Lower leg skin (tissue), 3 donors: ENCODE measurements around the gene MYO3B.

Experiments used
- POLR2A ChIP-seq, 2 donors: fragments of 450-650 bp; IDR thresholded peaks; one replicate each; pipeline ENCODE4 v1.6.1; 2016 to 2017; ENCODE audit warnings: antibody characterized with exemption in 2 of 2, mild to moderate bottlenecking in 1 of 2, moderate library complexity in 1 of 2
- TF ChIP-seq, protein P1 (sequence below), 3 donors: fragments of 450-650 bp; IDR thresholded peaks; one replicate each; pipeline ENCODE4 v1.5.1; 2016; ENCODE audit warnings: antibody characterized with exemption in 3 of 3, mild to moderate bottlenecking in 3 of 3, moderate library complexity in 2 of 3

DNA sequence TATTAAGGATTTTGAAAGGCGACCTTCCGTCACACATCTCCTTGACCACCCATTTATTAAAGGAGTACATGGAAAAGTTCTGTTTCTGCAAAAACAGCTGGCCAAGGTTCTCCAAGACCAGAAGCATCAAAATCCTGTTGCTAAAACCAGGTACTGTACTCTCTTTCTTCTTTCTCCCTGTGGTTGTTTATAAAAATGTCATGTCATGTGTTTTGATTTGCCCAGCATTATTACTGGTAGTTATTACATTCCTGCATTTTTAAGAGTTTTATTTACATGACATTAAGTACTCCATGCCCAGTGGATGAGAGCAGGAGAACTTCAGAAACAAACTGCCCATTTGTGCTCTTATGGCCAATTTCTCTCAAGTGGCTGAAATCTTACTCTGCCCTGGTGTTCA lies 191.3 kb downstream of the MYO3B start:
- TF ChIP-seq, protein P1, sequence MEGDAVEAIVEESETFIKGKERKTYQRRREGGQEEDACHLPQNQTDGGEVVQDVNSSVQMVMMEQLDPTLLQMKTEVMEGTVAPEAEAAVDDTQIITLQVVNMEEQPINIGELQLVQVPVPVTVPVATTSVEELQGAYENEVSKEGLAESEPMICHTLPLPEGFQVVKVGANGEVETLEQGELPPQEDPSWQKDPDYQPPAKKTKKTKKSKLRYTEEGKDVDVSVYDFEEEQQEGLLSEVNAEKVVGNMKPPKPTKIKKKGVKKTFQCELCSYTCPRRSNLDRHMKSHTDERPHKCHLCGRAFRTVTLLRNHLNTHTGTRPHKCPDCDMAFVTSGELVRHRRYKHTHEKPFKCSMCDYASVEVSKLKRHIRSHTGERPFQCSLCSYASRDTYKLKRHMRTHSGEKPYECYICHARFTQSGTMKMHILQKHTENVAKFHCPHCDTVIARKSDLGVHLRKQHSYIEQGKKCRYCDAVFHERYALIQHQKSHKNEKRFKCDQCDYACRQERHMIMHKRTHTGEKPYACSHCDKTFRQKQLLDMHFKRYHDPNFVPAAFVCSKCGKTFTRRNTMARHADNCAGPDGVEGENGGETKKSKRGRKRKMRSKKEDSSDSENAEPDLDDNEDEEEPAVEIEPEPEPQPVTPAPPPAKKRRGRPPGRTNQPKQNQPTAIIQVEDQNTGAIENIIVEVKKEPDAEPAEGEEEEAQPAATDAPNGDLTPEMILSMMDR (IDR thresholded peaks at IDR 0.05), result no peak
- TF ChIP-seq POLR2A (IDR thresholded peaks at IDR 0.05), result no peak
